ENCODE results near the gene JAKMIP3. TPM values are rescaled to one million over a fixed set of nuclear protein-coding genes. Genes with fewer than 3 reads are reported as not detected.
A peak's percentile ranks its signal among the peaks of the same experiment; 100 is the strongest.

The JAKMIP3 gene
- total and polyA plus RNA-seq, 9 of the 15 experiments (the other 6 are each of a cell fraction or from before 2014, with no cell fraction given) = 0.04 TPM; not detected in 8

GRCh38 chr10:132054564-132054963 is 11.2 kb upstream of the JAKMIP3 start:
- no peak for TF ChIP-seq TCF15 (CRISPR knock-in tag; IDR thresholded peaks at IDR 0.05)
- TF ChIP-seq NCOA4 (IDR thresholded peaks at IDR 0.05; ENCODE audit: partially characterized antibody) = no peak
- no peak for TF ChIP-seq ZNF143 (CRISPR knock-in tag; IDR thresholded peaks at IDR 0.05)
- TF ChIP-seq EHMT2 (IDR thresholded peaks at IDR 0.05) = peak; percentile 25; the same call in 1 of the 2 replicates
- no peak for TF ChIP-seq MITF (IDR thresholded peaks at IDR 0.05)
- TF ChIP-seq BRD9 (IDR thresholded peaks at IDR 0.05; ENCODE audit: low read depth, partially characterized antibody) = no peak
- no peak for TF ChIP-seq CTCFL (IDR thresholded peaks at IDR 0.05; ENCODE audit: borderline replicate concordance, insufficient read depth, low read depth, low read length, poor library complexity, severe bottlenecking)
- TF ChIP-seq, protein P1, sequence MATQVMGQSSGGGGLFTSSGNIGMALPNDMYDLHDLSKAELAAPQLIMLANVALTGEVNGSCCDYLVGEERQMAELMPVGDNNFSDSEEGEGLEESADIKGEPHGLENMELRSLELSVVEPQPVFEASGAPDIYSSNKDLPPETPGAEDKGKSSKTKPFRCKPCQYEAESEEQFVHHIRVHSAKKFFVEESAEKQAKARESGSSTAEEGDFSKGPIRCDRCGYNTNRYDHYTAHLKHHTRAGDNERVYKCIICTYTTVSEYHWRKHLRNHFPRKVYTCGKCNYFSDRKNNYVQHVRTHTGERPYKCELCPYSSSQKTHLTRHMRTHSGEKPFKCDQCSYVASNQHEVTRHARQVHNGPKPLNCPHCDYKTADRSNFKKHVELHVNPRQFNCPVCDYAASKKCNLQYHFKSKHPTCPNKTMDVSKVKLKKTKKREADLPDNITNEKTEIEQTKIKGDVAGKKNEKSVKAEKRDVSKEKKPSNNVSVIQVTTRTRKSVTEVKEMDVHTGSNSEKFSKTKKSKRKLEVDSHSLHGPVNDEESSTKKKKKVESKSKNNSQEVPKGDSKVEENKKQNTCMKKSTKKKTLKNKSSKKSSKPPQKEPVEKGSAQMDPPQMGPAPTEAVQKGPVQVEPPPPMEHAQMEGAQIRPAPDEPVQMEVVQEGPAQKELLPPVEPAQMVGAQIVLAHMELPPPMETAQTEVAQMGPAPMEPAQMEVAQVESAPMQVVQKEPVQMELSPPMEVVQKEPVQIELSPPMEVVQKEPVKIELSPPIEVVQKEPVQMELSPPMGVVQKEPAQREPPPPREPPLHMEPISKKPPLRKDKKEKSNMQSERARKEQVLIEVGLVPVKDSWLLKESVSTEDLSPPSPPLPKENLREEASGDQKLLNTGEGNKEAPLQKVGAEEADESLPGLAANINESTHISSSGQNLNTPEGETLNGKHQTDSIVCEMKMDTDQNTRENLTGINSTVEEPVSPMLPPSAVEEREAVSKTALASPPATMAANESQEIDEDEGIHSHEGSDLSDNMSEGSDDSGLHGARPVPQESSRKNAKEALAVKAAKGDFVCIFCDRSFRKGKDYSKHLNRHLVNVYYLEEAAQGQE (IDR thresholded peaks at IDR 0.05; ENCODE audit: borderline replicate concordance) = peak; percentile 89
- TF ChIP-seq, protein P1 (CRISPR knock-in tag; IDR thresholded peaks at IDR 0.05; ENCODE audit: low read depth) = no peak
- BruUV-seq (replicated peaks) = no TSS peak
- no peaks in the 10 kb centered on the region for H3K9me1 ChIP-seq (ENCODE audit: control insufficient read depth, insufficient read depth, low read length)
- in situ Hi-C loops (cut with MboI) = no loop called here
- no peak overlapping the region for H3K4me3 ChIP-seq
- no peaks in the 10 kb centered on the region for H3K79me2 ChIP-seq (ENCODE audit: control insufficient read depth, insufficient read depth, low read length)
- H3K36me3 ChIP-seq (ENCODE audit: control insufficient read depth, insufficient read depth, low read length) = no peaks in the 10 kb centered on the region
- H3K27ac ChIP-seq (ENCODE audit: extremely low read depth, low read depth, low read length) = no peak overlapping the region
- no peaks in the 10 kb centered on the region for H3K4me1 ChIP-seq (replicated peaks in 1 of 2; ENCODE audit: control insufficient read depth in 2 of 2, insufficient read depth in 2 of 2, low read length in 2 of 2)
- no peak overlapping the region for H3K4me2 ChIP-seq (ENCODE audit: insufficient read depth, low read length)
- FAIRE-seq (no peak), ATAC-seq (no peak), DNase-seq (ENCODE audit: extremely low read depth in 1 of 4, low spot score in 3 of 4) (peak in 1 of 4 experiments; percentile 28)
- H3K9ac ChIP-seq (ENCODE audit: insufficient read depth in 1 of 2, low read depth in 2 of 2, low read length in 2 of 2) = no peak overlapping the region
- no peaks in the 10 kb centered on the region; the same call in none of the 2 replicates for H4K20me1 ChIP-seq (replicated peaks; ENCODE audit: control insufficient read depth, insufficient read depth, low read length)
- intact Hi-C loops (cut with micrococcal nuclease) = no loop called here
- no peak overlapping the region for H2AFZ ChIP-seq (ENCODE audit: low read depth, low read length)
- ChIA-PET POLR2A (no interaction called here), CTCF (ENCODE audit: low intra/inter-chr PET ratio) (no interaction called here)
- no peaks in the 10 kb centered on the region for H3K9me3 ChIP-seq (replicated peaks; ENCODE audit: control insufficient read depth, insufficient read depth, low read depth, low read length)
- H3K27me3 ChIP-seq (ENCODE audit: control insufficient read depth in 2 of 2, insufficient read depth in 2 of 2, low read length in 2 of 2) = peaks cover 3 to 43% of the 10 kb centered on the region in 2 experiments; a peak in 4 of 5 replicates
- under 1% methylated on average over 9 of the region's 9 CpGs for WGBS (ENCODE audit: insufficient coverage, low coverage, missing lambda C conversion rate)

All from K562 (cell line).